Coronary artery (tissue), 2 donors: ENCODE measurements around the gene AEN.

Experiments used
- DNase-seq: peaks from one replicate; pipeline ENCODE4 v3.0.0-alpha.2; 2017; ENCODE audit warnings: low spot score
- H3K27ac ChIP-seq, 2 donors: fragments of 200-600 bp; sonication (generic); one replicate each; pipeline ENCODE4 v1.5.1; 2016 to 2019
- H3K4me3 ChIP-seq: fragments of 200-600 bp; sonication (generic); 2 replicates; pipeline ENCODE4 v1.5.1; 2016; ENCODE audit warnings: mild to moderate bottlenecking, moderate library complexity
- CTCF ChIP-seq: fragments of 200-600 bp; sonication (generic); IDR thresholded peaks from one replicate; pipeline ENCODE4 v1.5.1; 2019; ENCODE audit warnings: antibody characterized with exemption

AEN gene

GRCh38 chr15:88655103-88655553, 34.0 kb downstream of the AEN start:
- Histone ChIP-seq H3K27ac (no peak overlapping the region), H3K4me3 (no peak overlapping the region)
- DNase-seq, result peak; percentile 67
- no peak for TF ChIP-seq CTCF

DNA sequence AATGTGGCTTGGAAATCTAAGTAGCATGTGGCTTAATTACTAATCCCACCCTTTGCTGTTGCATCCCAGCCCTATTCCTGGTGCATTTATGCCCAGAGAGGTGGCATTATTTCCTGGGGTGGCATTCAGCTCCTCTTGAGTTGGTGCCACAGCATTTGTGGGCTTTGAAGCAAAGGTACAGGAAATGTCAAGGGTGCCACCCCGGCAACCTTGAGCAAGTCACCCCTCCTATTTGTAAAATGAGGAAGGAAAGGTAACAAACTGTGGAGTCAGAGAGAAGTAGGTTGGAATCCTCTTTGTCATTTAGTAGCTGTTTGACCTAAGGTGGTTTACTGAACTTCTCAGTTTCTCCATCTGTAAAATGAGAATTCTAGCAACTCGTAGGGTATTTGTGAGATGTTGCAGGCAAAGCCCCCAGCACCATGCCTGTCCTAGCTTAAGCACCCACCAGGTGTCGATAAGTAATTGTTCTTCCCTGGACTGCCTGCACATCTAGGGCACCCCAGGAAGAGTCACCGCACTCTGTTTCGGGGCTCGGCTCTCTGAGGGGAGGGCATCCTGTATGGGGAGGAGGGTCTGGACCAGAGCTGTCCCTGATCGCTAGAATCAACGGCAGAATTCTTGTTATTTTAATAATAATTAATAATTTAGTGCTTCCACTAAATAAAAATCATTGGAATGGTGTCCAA, 34.8 kb downstream of the AEN start:
- Histone ChIP-seq H3K27ac (no peak overlapping the region), H3K4me3 (no peak overlapping the region)
- DNase-seq, result peak; percentile 46
- TF ChIP-seq CTCF, result no peak

- no peak for TF ChIP-seq CTCF
- Histone ChIP-seq H3K4me3 (no peak overlapping the region), H3K27ac (no peak overlapping the region)
- DNase-seq, result peak; percentile 68
Observed at GRCh38 chr15:88656760-88657221, 35.7 kb downstream of the AEN start.

DNA sequence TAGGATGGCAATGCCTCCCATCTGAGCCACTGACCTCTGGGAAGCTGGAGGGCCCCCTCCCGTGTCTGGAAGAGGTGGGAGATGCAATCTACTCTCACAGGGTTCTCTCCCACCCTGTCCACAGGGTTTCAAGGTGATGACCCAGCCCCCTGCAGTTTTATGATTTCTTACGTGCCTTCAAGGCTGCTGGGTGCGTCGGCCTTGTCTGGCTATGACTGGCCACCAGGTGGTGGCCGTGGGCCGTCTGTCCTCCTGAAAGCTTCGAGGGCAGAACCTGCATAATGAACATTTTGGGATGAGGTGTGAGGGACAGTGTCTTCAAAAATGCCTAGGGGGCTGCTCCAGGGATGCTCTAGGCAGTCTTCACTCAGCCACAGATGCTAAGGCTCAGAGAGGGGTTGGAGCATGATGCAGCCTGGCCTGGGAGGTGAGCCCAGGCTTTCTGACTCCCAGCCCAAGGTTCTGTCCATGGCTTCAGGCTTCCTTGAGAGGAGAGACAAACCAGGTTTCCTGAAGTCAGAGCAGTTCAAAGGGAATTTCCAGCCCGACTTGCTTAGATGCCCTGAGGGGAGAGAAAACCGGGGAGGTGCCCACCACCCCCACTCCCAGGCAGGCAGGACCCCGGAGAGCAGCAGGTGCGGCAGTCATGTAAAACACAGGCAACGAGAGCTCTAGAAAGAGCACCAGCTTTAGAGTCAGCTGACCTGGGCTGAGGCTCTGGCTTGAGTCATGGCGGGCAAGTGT, 36.4 kb downstream of the AEN start:
- peak; percentile 83 for TF ChIP-seq CTCF

GRCh38 chr15:88658070-88658965, 37.2 kb downstream of the AEN start:
- peak overlapping the region in 1 of 2 donors; percentile 40 for H3K27ac ChIP-seq
- TF ChIP-seq CTCF, result no peak
- H3K4me3 ChIP-seq, result no peak overlapping the region
- peak; percentile 46 for DNase-seq

More for the DNA sequence above, 36.4 kb downstream of the AEN start:
- peak; percentile 76 for DNase-seq
- no peak overlapping the region for H3K4me3 ChIP-seq
- H3K27ac ChIP-seq, result no peak overlapping the region

DNA sequence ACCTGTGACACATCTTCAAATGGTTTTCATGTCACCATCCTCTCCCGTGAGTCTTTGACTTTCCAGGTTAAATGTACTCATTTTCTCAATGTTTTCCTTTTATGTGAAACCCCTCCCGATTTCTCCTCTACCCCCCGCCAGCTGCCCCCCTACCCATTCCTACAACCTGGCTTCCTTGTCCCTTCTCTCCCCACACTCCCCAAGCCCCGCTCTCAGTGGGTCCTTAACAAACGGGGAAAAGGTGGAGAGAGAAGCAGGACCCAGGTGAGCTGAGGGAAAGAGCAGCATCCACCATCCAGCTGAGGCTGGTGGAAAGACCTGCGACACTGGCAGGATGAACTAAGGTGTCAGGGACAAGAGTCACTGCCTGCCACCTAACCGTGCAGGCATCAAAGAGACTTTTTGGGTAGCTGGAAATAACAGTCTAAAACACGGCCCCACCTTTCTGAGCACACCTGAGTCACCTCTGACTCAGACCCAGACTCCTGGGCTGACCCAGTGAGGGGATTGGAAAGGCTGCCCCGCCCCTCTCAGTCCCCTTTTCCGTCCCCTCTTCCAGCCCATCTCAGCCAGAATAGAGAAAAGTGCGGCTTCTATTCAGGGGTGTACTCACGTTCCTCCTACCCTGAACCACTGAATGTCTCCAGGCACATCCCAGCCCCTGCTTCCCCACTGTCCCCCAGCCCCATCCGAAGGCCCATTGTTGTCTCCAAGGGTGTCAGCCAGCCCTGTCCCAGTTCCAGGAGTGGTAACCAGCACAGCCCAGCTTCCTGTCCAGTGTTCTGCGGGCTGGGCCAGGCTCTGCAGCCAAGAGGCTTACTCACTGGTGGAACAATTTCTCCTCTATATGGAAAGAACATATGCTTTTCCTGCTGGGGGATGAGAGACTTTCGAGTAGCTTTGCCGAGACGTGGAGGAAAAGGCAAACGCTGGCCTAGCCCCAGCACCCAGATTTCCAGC, 38.1 kb downstream of the AEN start:
- peak; percentile 53 for DNase-seq
- TF ChIP-seq CTCF, result no peak

More for the DNA sequence above, 38.1 kb downstream of the AEN start:
- Histone ChIP-seq H3K4me3 (no peak overlapping the region), H3K27ac (peak overlapping the region in 1 of 2 donors; percentile 34)
